Measurements from ENCODE around the gene BIRC5. TPM values are rescaled to one million over a fixed set of nuclear protein-coding genes. Genes with fewer than 3 reads are reported as not detected.

Gene BIRC5
- total RNA-seq, 1 donor from 2014 or later = 1.0 TPM

DNA sequence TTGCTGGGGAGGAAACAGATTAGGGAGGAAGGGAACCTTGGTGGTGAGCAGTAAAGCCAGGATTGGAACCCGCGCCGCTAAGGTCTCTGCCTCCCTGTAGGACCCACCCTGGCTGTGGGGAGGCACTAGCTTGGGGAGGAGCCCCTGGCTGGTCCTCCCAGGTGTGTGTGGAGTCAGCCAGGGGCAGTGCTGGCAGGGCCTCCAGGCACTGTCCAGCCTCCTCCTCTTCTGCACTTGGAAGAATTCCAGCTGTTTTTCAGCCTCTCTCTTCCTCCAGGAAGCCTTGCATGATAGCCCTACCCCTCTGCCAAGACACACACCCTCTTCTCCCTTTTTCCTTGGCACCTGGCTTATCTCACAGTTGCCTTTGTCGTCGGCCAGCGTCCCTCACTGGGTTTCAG is 52.2 kb downstream of the BIRC5 start:
- no peaks in the 10 kb centered on the region for H3K27me3 Mint-ChIP-seq
- POLR2A ChIA-PET = interaction anchor here (0.6 kb wide), 1 partner anchor 126 kb away, joined by 3 read pairs; no protein-coding TSS in a partner anchor
- CTCF ChIA-PET = no interaction called here
- no peak overlapping the region for H3K4me3 Mint-ChIP-seq
- no peaks in the 10 kb centered on the region for H3K36me3 Mint-ChIP-seq (ENCODE audit: low read depth)
- H3K9me3 Mint-ChIP-seq = no peaks in the 10 kb centered on the region
- no peak overlapping the region for H3K27ac Mint-ChIP-seq
- ATAC-seq (ENCODE audit: low read depth) (no peak), DNase-seq (no peak)
- peaks cover 3% of the 10 kb centered on the region for H3K4me1 Mint-ChIP-seq
- TF ChIP-seq, protein P1, sequence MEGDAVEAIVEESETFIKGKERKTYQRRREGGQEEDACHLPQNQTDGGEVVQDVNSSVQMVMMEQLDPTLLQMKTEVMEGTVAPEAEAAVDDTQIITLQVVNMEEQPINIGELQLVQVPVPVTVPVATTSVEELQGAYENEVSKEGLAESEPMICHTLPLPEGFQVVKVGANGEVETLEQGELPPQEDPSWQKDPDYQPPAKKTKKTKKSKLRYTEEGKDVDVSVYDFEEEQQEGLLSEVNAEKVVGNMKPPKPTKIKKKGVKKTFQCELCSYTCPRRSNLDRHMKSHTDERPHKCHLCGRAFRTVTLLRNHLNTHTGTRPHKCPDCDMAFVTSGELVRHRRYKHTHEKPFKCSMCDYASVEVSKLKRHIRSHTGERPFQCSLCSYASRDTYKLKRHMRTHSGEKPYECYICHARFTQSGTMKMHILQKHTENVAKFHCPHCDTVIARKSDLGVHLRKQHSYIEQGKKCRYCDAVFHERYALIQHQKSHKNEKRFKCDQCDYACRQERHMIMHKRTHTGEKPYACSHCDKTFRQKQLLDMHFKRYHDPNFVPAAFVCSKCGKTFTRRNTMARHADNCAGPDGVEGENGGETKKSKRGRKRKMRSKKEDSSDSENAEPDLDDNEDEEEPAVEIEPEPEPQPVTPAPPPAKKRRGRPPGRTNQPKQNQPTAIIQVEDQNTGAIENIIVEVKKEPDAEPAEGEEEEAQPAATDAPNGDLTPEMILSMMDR (IDR thresholded peaks at IDR 0.05) = no peak
- intact Hi-C loops (cut with micrococcal nuclease) = no loop called here

DNA sequence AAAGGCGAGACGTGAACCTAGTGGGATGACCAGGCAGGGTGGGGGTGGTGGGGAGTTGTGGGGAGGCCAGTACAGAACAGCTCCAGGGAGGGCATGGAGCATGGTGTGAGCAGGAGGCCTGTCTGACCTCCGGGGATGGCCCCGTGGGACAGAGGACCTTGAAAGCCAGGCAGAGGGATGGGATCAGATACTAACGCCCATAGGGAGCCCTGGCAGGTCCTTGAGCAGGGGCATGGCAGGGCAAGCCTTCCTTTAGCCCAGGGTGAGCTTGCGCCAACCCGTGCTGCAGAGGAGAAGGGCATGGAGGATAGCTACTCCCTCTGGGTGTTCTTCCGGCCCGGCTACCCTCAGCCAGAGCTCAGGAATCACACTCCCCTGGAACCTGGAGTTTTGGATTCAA is 52.7 kb downstream of the BIRC5 start:
- ATAC-seq (ENCODE audit: low read depth) (no peak), DNase-seq (no peak)
- TF ChIP-seq, protein P1 (IDR thresholded peaks at IDR 0.05) = no peak
- intact Hi-C loops (cut with micrococcal nuclease) = no loop called here
- no peaks in the 10 kb centered on the region for H3K9me3 Mint-ChIP-seq
- no peak overlapping the region for H3K27ac Mint-ChIP-seq
- H3K27me3 Mint-ChIP-seq = no peaks in the 10 kb centered on the region
- ChIA-PET POLR2A (interaction anchor here (0.6 kb wide), 1 partner anchor 126 kb away, joined by 3 read pairs; no protein-coding TSS in a partner anchor), CTCF (no interaction called here)
- H3K36me3 Mint-ChIP-seq (ENCODE audit: low read depth) = no peaks in the 10 kb centered on the region
- peaks cover 6% of the 10 kb centered on the region for H3K4me1 Mint-ChIP-seq
- H3K4me3 Mint-ChIP-seq = no peak overlapping the region

DNA sequence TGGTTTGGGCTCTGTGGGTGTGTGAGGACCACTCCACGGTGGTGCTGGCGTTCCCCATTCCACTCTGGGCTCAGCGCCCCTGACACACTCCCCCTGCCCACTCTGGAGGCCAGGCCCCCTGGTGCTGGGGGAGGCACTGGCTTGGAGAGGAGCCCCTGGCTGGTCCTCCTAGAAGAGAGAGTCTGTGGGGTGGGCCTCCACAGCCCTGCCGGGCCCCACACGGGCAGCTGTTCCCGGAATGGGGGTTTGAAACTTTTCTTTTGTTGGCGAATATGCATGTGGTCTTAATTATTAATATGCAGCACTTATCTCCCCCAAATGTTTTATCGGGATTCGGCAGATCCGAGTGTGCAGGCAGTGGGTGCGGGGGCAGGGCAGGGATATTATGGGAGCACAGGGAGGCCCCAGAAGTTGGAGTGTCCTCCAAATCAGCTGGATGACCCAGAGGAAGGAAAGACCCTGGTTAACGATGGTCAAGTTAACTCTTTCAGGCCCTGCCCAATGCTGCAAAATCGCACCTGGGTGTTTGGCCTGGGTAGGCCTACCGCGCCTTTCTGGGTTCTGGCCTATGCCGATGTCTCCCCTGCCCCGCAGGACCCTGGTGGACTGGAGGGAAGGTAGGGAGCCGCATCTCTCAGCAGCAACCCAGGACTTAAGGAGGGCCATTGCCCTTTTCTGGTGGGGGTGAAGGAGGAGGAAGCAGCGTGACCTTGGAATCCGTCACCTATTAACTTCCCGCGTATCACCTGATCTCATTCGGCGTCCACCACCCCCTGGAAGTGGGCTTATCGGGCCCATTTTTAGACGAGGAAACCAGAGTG is 53.4 kb downstream of the BIRC5 start:
- TF ChIP-seq, protein P1 (IDR thresholded peaks at IDR 0.05) = no peak
- Mint-ChIP-seq H3K27ac (no peak overlapping the region), H3K27me3 (peaks cover 3% of the 10 kb centered on the region), H3K9me3 (no peaks in the 10 kb centered on the region), H3K36me3 (ENCODE audit: low read depth) (no peaks in the 10 kb centered on the region), H3K4me1 (peaks cover 13% of the 10 kb centered on the region), H3K4me3 (no peak overlapping the region)
- CTCF ChIA-PET = no interaction called here
- DNase-seq (no peak), ATAC-seq (ENCODE audit: low read depth) (no peak)
- POLR2A ChIA-PET = interaction anchor here (0.6 kb wide), 1 partner anchor 9 kb away, joined by 9 read pairs; no protein-coding TSS in a partner anchor
- intact Hi-C loops (cut with micrococcal nuclease) = no loop called here

DNA sequence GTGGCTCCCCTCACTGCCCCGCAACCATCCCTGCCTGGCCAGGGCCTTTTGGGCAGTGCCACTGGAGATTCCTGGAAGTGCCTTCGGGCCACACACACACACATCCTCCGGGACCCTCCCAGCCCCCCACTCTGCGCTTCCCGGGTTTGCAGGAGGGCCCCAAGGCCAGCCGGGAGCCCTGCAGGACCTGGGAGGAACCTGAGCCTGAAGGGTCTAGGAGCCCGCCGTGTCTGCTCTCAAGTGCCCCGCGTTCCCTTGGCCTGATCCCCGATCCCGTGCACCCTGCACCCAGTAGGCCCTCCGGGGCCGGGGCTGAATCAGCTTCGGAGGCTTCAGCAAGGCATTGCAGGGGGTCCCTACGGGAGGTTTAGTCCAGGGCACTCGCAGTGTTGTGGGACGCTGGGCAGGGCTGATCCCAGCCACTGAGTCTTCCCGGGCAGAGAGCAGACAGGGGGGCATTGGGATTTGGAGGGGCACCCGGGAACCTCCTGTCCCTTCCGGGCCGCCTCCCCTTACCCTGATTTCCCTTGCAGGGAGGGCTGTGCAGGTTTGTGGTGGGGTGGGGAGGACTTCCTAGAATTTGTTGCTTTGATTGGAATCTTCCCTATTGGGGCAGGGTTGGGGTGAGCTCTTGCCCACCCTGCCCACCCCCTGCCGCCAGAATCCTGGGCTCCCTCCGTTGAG is 54.3 kb downstream of the BIRC5 start:
- Mint-ChIP-seq H3K4me1 (peaks cover 19% of the 10 kb centered on the region), H3K36me3 (ENCODE audit: low read depth) (no peaks in the 10 kb centered on the region), H3K4me3 (no peak overlapping the region), H3K27ac (no peak overlapping the region), H3K9me3 (no peaks in the 10 kb centered on the region), H3K27me3 (peaks cover 3% of the 10 kb centered on the region)
- POLR2A ChIA-PET = no interaction called here
- CTCF ChIA-PET = interaction anchor here (1.1 kb wide), 1 partner anchor 10 kb away, joined by 3 read pairs; no protein-coding TSS in a partner anchor
- intact Hi-C loops (cut with micrococcal nuclease) = no loop called here
- ATAC-seq (ENCODE audit: low read depth) (no peak), DNase-seq (no peak)
- TF ChIP-seq, protein P1 (IDR thresholded peaks at IDR 0.05) = no peak

Measured in activated B cell treated with CpG ODN at 0.5 μM for 24 hours (primary cell).